NCI-H446 treated with DMSO at 0.1 percent for 48 hours (cell line): ENCODE data around the gene WWC2.

Experiments
- DNase-seq: peaks from one replicate; lab custom pipeline; 2025; lab: John Stamatoyannopoulos, UW

WWC2 gene

DNA sequence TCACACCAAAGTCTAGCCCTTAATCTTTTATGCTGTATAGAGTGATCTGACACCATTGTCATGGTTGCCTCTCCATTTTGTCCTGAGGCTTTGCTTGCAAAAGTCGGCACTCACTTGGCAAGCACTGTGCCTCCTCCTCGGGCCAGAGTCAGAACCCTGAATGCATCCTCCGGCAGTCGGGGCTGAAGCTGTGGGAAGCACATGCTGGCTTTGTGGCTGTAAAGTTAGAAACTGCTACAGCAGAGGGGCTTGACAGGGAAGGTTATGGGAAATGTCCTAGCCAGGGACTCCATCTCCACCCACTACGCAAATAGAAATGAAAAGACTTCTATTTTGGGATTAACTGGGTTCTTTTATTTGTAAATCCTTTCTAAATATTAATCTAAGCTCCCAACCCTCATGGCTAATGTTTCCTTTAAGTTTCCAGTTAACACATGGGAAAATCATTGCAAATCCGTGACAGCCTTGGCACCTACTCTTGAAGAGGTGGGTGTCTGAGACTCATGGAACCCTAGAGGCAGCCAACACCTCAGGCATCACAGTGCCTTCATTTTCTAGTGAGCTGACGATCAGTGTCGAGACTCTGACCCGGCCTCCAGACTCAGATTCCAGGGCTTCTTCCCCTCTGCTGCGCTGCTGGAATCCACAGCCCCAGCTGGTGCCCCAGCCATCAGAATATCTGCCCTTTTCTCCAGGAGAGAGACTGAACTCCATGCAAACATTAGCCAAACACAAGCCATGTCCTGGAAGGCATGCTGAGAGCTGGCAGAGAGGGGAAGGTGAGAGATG is 231.1 kb downstream of the WWC2 start:
- no peak for DNase-seq

DNA sequence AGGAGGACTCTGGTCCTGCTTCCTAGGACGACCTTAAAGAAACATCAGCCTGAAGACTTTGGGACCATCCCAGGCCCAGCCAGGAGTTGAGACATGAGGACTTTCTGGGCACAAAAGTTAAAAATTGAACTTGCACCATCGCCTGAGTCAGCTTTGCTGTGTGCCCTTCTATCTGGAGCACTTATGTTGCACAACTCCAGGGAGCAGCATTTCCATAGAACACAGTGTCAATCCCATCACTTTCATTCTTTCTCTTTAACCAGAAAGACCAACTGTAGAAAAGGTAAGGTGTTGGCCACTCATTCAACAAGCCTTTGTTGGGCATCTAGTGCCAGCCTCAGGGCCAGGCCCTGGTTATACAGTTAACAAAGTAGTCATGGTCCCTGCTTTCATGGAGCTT is 231.8 kb downstream of the WWC2 start:
- DNase-seq, result no peak

DNA sequence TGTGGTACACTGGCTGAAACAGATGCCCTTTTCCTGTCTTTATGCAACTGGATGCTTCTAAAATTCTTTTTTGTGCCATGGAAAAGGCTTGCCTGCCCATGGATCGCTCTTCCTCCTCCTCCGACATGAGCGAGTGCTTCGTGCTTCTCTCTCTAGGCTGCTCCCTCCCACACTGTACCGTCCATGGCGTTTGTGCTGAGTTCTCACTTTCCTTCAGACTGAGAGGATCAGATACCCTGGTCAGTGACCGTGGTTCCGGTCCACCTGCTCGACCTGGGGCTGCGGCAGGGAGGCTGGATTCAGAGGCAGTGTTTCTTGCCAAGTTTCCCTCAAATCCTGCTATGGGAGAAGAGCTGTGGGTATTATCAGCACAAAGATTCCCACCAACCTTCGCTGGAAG is 233.4 kb downstream of the WWC2 start:
- no peak for DNase-seq

DNA sequence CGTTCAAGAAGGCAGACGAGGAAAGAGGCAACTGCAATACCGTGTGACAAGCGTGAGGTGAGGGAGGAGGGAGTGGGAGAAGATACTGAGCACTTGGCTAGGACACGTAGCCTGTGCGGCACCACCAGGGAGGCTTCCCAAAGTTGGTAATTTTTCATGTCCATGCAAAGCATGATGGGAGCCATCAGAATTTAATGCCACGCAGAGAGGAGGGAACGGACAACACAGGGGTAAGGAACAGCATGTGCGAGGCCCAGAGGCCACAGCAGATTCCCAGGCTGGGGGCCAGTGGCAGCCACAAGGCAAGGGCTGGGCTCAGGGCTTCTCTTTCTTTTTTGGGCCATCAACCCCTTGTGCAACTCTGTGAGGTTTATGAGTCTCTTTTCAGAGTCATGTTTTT is 234.1 kb downstream of the WWC2 start:
- DNase-seq, result no peak

DNA sequence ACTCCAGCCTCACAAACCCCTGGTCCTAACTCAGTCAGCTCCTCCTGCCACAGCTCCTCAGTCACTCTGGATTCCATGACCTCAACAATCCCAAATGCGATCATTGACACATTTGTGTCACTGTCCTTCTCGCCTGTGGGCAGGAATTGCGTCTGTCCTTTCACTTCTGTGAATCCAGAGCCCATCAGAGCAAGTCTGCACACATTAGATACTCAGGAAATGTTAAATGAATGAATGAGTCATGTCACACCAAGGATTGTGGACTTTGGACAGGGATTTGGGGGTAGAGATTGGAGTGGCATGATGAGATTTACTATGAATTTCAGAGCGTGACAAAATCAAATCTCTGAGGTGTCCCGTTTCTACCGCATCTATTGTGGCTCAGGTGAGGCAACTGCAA is 234.9 kb downstream of the WWC2 start:
- DNase-seq, result no peak

DNA sequence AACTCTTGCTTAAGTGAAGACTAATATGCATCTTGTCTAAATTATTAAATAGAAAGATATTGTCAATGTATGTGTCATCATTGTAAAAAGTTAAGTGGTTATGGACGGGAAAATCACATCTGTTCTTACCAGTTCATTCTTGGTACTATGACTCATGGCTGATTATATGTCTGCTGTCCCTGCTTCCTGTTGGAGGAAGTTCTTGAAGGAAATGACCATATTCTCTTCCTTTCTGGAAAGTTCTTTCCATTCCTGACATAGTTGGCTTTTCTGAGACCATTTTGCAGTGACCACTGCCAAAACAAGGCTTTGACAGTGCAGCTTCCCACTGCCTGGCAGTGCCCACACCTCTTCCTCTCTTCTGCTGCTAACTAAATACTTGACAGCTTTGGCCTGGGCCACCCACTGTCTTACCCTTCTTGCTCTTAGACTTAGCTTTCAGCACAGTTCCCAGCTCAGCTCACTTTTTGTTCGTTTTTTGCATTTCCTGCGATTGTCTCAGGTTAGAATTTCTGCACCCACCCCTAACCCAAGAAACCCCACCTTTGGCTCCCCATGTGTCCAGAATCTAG is 236.4 kb downstream of the WWC2 start:
- DNase-seq, result no peak

DNA sequence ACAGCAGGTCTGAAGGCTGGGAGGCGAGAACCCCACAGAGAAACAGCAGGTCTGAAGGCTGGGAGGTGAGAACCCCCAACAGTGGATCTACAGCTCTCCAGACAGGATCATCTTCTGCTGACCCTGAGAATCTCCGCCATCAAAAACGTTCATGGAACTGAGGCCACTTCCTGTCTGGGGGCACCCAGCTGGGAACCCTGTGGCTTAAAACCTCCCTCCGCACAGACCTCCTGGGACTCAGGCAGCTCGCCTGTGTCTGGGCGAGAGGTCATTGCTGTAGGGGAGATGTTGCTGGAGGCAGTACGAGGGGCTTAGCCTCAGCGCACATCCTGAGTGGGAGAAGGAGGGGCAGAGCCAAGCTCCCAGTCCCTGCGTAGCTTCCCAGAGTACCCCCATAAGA is 238.3 kb downstream of the WWC2 start:
- no peak for DNase-seq

DNA sequence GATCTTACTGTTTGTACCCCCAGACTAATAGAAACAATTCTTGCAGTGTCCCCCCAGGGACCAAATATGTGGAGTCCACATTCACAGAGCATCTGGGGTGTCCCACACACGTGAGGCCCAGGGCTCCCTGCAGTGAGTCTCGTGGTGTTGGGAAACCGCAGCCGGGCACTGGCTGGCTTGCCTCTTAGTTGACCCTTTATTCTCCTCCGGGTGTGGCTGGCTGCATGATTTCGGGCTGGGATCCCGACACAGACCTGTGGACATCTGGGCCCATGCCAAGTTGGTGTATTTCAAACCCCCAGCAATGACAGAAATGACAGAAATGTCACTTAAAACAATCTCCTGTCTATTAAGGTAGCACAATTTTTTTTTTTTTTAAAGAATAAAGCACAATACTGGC is 238.8 kb downstream of the WWC2 start:
- no peak for DNase-seq

DNA sequence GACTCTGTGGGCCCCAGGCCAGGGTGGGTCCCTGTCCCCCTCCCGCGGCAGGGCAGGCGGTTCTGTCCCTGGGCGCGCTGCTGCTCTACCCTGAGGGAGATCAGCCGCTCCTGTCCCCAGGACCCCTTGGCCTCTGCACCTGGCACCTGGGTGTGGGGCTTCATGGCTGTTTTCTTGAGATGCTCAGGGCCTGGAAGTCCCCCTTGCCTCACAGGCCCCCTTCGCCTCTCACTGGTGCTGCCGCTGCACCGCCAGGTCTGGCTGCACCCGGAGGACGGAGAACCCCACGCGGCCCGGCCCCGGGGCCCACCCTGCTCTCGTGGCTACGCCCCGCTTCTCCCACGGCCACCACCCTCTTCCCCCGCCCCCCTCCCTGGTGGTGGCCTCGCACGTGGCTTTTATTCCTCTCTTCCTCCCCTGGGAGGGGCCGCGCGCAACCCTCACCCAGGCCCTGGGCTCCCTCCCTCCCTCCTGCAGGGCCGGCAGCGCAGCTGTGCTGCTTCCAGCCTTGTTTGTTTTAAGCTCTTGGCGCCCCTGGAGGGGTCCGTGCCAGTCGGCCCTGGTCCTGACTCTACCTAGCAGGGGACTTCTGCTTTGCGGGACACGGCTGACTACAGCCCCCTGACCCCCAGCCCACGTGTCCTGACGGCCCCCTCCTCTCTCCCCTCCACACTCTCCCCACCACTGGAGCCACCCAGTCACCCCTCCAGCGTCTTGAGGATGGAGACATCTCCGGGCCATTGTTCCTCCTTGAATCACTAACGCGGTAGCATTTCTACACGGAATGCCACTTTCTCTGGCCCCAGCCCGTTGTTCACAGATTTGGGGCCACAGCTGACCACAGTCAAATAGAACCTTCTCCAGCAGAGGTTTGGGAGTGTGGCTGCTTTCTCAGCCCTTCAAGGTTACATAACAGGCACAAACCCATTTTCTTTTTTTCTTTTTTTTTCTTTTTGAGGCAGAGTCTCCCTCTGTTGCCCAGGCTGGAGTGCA is 243.8 kb downstream of the WWC2 start:
- no peak for DNase-seq

DNA sequence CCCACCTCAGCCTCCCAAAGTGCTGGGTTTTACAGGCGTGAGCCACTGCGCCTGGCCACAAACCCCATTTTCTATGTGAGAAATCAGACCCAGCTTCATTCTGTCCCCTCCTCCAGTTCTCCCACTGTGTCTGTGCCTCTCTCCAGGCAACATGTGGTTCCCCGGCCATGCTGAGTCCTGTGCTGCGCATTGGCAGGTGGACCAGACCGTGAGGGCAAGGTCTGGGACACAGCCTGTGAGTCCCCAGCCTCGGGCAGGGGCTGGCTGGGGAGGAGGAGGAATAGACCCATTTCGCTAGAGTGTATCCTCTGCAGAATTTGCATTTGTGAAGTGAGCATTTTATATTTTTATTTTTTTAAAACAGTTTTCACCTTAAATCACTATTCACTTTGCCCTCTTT is 244.7 kb downstream of the WWC2 start:
- no peak for DNase-seq

DNA sequence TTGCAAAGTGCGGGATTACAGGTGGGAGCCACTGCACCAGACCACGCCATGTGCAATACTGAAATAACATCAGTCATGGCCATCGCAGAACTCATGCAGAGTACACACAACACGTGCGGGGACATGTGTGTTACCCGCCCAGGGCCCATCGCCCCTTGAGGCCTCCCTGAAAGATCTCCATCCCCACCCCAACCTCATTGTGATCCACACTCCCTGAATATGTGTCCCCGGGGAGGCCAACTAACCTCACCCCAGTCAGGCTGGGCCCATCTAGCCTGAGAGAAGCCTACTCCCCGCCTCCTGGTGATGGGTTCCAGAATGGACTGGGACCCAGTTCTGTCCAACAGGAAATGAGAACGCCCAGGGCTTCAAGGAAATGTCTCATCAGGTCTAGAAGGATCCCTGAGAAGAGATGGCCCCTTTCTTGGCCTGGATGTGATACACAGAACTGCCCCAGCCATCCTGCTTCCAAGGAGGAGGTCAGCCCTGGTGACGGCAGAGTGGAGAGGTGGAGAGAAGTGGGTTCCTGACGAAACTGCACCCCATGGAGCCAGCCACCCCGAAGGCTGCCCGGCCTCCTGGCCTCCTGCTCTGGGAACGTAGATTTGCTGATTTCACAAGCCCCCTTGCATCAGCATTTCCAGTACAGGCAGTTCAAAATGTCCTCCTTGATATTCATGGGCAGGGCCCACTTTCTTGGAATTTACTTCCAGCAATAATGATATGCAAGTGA is 245.6 kb downstream of the WWC2 start:
- DNase-seq, result no peak

DNA sequence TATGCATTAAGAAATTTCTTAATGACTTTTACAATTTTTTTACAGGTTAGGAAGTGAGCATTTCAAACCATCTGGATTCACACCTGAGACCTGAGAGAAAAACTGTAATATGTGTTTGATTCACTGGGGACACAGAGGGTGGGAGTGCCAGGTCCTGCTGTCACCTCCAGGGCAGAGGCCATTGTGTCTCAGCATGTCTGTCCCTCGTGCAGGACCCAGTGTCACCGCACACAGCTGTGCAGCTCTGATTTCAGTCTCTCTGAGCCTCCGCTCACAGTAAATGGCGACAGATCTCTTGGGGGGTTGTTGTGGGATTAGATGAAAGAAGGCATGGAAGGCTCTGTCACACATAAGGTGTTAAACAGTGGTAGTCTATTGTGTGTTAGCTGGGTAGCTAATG is 246.2 kb downstream of the WWC2 start:
- DNase-seq, result no peak

DNA sequence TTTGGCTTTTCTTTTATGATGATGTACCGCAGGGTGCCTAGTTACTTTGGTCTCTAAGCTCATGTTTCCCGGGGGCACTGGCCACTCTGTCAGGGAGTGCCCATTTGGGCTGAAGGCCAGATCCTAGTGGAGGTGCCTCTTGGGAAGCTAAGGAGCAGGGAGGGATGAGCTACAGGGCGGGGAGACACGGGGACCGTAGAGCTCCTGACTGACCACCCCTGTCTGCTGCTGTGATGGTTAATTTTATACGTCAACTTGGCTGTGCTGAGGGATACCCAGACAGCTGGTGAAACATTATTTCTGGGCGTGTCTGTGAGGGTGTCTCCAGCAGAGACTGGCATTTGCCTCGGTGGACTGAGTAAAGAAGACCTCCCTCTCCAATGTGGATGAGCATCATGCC is 248.1 kb downstream of the WWC2 start:
- no peak for DNase-seq

DNA sequence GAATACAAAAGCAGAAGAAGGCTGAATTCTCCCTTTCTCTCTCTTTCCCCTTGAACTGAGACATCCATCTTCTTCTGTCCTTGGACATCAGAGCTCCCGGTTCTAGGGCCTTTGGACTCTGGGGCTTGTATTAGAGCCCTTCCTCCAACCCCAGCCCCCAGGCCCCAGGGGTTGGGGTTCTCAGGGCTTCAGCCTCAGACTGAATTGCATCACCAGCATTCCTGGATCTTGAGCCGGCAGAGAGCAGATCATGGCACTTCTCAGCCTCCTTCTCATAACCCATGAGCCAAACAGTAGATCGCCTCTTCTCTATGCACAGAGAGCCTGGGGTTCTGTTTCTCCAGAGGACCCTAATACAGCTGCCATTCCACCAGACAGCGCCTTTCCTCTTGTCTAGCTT is 248.5 kb downstream of the WWC2 start:
- DNase-seq, result no peak

DNA sequence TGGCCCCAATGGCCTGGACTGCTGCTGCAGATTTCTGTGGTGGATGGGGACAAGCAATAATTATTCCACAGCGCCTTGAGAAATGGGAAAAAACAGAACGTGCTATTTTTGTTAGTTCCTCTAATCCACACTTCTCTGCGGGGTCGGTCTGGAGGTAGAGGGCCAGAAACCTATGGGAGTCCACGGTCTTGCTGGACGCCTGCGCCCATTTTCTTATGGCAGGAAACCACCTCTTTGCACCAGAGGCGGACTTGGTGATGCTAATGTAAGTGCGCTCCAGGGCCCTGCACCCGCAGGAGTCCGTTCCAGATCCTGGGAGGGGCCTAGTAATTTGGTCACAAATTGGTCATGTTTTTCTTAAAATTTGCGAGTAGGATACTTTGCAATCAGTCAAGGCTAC is 249.1 kb downstream of the WWC2 start:
- no peak for DNase-seq

DNA sequence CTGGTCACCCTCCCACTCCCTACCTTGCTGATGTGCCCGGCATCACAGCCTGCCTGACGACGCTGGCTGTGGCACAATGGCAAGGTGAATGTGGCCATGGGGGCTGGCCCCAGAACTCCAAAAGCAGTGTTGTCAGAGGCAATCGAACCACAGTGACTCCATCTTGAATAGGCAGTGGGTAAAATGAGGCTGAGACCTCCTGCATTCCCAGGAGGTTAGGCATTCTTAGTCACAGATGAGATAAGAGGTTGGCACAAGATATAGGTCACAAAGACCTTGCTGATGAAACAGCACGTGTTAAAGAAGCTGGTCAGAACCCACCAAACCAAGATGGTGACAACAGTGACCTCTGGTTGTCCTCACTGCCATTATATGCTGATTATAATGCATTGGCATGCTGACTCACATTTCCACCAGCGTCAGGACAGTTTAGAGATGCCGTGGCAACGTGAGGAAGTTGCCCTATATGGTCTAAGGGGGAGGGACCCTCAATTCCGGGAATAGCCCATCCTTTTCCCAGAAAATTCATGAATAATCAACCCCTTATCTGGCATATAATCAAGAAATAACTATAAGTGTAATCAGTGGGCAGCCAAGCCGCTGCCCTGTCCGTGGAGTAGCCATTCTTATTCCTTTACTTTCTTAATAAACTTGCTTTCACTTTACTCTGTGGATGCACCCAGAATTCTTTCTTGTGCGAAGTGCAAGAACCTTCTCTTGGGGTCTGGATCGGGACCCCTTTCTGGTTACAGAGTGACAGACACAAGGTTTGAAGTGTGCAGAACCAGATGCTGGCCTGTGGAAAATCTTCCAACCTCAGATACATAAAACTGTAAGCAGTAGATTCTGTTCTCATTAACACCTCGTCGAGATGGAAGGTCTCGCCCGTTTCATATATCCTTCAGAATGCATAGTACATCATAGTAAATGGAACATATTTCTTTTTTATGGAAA is 249.9 kb downstream of the WWC2 start:
- no peak for DNase-seq

DNA sequence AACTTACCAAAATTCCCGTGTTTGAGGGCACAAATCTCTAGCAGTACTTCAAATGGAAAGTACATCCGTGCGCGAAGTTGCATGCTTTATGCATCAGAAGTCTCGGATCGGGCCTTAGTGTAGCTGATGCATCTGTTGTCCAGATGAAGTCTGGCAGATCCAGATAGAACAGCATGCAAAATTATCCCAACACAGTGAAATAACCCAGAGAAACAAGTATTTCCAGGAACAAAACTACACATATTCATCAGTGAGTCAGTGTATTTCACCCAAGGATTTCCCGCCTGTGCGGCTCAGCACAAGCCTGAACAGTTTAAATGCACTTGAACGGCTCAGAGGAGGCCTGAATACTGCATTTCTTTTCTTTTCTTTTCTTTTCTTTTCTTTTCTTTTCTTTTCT is 250.6 kb downstream of the WWC2 start:
- DNase-seq, result no peak

DNA sequence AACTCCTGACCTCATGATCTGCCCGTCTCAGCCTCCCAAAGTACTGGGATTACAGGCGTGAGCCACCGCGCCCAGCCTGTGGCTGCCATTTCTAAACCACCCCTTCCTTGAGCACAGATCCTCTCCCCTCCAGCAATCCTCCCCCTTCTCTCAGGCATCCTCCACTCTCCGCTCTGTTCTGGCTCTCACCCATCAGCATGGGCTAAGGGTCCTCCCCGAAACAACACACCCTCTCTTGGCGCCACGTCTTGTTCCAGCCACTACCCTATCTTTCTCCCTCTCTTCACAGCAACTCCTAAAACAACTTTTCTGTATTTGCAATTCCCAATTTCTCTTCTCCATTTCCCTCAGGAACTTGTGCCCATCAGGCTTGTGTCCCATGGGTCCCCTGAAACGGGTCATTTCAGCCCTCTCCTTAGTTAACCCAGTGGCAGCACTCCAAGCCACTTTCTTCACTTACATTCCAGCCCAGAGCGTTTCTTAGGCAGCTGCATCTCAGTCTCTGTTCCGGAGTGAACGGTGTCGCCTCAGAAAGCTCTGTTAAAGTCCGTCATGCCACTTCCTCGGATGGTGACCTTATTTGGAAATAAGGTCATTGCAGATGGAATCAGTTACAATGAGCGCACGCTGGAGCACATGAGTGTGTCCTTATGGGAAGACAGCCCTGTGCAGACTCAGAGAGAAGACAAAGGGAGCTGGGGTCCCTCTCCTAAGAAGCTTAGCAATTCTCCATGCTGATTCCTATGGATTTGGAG is 251.4 kb downstream of the WWC2 start:
- no peak for DNase-seq

DNA sequence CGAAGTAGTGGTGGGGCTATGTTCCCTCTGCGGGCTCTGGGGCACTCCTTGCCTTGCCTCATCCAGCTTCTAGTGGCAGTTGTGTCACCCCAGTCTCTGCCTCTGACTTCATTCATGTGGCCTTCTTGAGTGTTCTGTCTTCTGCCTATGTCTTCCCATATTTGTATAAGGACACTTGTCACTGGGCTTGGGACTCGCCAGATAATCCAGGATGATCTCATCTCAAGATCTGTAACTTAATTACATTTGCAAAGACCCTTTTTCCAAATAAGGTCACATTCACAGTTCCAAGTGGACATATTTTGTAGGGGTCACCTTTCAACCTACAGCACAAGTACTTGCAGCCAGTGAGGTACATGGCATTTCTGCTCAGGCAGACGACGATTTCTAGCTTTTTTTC is 253.5 kb downstream of the WWC2 start:
- DNase-seq, result no peak

DNA sequence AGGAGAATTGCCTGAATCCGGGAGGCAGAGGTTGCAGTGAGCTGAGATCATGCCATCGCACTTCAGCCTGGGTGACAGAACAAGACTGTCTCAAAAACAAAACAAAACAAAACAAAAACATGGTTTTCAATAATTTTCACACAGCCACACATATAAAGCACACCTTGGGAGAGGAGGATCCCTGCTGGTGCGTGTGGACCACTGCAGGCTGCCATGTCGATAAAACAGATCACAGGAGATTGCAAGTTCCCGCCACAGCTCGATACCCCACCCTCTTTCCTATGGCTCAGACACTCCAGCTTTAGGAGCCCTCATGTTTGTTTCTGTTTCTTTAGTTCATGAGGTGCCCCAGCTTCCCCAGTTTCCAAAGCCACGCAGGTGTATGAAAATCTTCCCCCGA is 254.5 kb downstream of the WWC2 start:
- DNase-seq, result no peak
